Myometrial cell (primary cell): ENCODE measurements around the gene SIRT7. TPM values are rescaled to one million over a fixed set of nuclear protein-coding genes. Genes with fewer than 3 reads are reported as not detected.

Experiments
- total RNA-seq: library from RNA; depleted of rRNA; stranded (reverse); fragments of >200 nt; gene quantifications from 2 replicates; pipeline ENCODE4 v1.2.3, GENCODE V29; 2015

Gene SIRT7, protein sequence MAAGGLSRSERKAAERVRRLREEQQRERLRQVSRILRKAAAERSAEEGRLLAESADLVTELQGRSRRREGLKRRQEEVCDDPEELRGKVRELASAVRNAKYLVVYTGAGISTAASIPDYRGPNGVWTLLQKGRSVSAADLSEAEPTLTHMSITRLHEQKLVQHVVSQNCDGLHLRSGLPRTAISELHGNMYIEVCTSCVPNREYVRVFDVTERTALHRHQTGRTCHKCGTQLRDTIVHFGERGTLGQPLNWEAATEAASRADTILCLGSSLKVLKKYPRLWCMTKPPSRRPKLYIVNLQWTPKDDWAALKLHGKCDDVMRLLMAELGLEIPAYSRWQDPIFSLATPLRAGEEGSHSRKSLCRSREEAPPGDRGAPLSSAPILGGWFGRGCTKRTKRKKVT
- total RNA-seq = 23.7 and 27.7 TPM in 2 replicates

DNA sequence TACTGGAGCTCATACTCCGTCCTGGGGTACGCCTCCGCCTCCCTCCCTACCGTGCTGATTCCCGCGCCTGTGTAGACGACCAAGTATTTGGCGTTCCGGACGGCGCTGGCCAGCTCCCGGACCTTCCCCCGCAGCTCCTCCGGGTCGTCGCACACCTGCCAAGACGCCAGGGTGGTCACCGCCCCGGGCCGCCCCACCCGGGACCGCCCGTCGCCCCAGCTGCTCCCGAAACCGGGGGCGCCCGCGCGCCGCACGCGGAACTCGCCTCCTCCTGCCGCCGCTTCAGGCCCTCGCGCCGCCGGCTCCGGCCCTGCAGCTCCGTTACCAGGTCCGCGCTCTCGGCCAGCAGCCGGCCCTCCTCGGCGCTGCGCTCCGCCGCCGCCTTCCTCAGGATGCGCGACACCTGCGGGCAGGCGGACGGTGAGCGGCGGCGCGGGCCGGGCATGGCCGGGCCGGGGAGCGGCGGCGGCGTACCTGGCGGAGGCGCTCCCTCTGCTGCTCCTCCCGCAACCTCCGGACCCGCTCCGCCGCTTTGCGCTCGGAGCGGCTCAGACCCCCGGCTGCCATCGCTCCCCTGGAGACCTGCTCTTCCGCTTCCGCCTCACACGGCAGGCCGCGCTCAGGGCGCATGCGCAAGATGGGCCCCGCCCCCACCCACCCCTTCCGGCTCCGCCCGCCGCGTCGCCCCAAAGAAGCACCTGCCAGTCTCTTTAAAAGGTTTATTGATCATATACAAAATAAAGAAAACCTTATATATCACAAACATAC is at the start of gene SIRT7:
TSS of gene SIRT7 (minus strand) at position 612 of the 768 bp plus-strand sequence. CDS start at position 567, 45 bp downstream.

DNA sequence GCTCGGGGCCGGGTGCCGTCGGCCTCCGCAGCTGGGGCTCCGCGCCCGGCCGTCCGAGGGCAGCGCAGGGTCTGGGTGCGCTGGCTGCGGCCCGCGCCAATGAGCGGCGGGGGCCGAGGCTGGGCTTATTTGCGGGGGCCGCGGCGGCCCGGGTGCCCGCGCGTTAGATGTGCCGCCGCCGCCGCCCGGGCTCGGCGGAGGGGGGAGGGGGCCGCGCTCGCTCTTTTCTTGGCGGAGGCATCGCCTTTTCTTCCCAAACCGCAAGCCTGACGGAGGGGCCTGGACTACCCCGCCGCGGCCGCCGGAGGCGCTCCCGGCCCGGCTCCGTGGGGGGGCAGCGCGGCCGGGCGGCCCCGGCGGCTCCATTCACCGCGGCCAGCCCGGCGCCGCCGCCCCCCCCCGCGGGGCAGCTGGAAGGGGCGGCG is 43.1 kb upstream of the SIRT7 start, which contains the start of gene NOTUM:
TSS of gene NOTUM (minus strand) at position 101 of the 425 bp plus-strand sequence. CDS start 278 bp downstream, outside the sequence.

DNA sequence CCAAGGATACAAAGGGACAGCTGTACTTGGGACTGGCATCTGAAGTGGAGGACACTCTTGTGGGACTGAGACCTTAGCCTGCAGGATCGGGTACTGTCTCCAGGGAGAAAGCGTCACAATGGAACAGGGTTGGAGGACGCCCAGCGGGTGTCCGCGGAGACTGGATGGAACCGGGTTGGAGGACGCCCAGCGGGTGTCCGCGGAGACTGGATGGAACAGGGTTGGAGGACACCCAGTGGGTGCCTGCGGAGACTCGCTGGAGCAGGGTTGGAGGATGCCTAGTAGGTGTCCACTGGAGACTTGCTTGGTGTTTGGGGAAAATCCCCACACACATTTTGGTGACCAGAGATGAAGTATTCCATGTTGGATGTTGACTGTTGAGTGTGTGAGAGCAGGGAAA is 29.2 kb upstream of the SIRT7 start, which contains the start of gene MYADML2:
TSS of gene MYADML2 (minus strand) at position 45 of the 400 bp plus-strand sequence. CDS start 5,492 bp downstream, outside the sequence.

DNA sequence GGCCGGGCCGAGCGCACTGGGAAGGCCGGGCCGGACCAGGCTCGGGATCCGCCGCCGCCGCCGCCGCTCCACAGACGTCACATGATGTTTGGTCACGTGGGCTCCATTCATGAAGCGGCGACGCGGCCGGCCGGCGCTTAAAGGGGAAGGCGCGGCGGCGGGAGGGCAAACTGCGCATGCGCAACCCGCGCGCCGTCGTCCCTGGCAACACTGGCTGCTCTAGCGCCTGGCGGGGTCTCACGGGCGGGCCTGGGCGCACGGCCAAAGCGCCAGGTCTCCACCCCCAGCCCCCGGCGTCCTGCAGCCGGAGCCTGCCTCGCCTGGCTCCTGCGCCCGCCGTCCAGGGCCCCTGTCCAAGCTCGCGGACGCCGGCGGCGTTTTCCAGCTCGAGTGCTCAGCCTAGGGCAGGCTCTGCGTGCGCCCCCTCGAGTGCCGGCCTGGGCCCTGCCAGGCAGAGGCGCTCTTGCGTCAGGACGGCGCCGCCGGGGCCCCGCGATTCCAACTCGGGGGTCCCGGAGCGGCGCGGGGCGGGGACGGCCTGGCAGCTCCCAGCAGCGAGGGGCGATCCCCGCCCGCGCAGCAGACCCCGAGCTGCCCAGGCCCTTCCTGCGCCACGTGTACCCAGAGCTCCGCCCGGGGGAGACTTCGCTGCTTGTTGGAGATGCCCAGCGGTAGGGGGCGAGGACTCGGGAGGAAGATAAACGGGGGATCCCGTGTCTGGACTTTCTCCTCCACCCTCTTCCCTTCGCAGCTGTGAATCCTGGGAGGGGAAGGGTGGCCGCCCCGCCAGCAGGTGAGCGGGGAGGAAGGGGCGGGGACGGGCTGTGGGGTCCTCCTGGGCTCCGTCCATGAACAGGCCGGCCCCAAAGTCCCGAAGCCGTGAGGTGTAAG is 9.9 kb upstream of the SIRT7 start, which contains the start of gene MAFG:
TSS of gene MAFG (minus strand) at position 83 of the 891 bp plus-strand sequence. CDS start 4,550 bp downstream, outside the sequence.

DNA sequence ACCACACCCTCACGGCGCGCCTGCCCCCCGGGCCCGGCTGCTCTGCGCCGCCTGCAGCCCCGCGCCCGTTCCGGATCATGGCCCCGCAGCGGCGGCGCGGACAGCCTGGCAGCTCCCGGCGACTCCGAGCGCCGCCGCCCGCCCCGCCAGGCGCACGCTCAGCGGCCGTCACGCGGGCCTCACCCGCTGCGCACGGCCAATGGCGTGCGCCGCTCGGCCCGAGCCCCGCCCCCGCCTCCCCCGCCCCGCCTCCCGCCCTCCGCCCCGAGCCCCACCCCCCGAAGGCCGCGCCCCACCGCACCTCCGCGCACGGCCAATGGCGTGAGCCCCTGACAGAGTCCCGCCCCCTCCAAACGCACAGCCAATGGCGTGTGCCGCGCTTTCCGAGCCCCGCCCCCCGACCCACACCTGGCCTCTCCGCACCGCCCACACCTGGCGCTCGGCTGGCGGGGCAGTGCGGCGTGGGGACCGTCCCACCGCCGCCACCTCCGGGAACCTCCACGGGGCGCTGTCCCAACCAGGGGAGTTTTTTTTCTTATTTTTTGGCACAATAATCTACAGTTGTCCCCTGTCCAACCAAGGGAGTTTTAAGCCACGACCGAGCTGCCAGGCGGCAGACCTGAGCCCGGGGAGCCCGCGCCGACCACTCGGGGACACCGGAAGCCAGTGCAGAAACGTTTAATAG is 6.6 kb downstream of the SIRT7 start, which contains the start of gene PCYT2:
TSS of gene PCYT2 (minus strand) at position 123 of the 685 bp plus-strand sequence. CDS start at position 79, 44 bp downstream.

DNA sequence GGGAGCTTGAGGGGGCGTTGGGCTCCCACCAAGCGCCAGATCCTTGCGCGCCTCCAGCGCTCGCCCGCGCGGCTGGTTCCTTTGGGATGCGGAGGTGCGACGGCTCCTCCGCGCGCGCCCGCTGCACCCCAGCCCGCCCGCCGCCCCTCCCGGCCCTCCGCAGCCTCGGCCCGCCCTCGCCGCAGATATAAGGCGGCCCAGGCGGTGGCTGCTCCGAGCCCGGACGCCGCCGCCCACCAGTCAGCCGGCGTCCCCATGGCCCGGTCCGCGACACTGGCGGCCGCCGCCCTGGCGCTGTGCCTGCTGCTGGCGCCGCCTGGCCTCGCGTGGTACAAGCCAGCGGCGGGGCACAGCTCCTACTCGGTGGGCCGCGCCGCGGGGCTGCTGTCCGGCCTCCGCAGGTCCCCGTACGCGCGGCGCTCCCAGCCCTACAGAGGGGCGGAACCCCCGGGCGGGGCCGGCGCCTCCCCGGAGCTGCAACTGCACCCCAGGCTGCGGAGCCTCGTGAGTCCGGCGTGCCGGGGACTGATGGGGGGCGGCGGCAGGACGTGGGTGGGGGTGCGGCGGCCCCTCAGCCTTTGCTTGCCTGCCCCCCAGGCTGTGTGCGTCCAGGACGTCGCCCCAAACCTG is 15.8 kb downstream of the SIRT7 start, which contains the start of gene NPB:
TSS of gene NPB (plus strand) at position 216 of the 630 bp plus-strand sequence. CDS start at position 256, 40 bp downstream.

DNA sequence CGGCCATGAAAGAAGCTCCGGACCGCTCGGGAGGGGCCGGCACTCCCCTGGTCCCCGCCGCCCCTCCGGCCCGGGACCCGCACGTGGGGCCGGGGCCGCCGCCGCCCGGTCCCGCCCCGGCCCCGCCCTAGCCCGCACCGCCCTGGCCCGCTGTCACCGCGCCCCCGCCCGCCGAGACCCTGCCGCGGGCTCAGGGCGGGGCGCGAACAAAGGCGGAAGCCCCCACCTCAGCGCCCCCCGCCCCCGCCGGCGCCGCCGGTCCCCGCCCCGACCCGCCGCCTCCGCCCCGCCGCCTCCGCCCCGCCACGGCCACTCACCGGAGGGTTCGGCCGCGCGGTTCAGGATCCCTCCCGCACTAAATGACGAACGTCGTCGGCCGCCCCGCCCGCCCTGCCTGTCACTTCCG is 47.0 kb downstream of the SIRT7 start, which contains the start of gene ARHGDIA:
TSS of gene ARHGDIA (minus strand) at position 357 of the 406 bp plus-strand sequence. CDS start 1,407 bp downstream, outside the sequence.

Other genes starting within 250 kb of the SIRT7 start
- 37.7 and 46.4 TPM in 2 replicates for gene ARL16, start 234.4 kb downstream of the SIRT7 start, total RNA-seq
- 88.8 and 125 TPM in 2 replicates for gene HGS, start 234.2 kb downstream of the SIRT7 start, total RNA-seq
- 80.1 and 94.3 TPM in 2 replicates for gene MRPL12, start 214.8 kb downstream of the SIRT7 start, total RNA-seq
- gene SLC25A10, start 205.9 kb downstream of the SIRT7 start, total RNA-seq = 12.7 and 23.0 TPM in 2 replicates
- gene GCGR, start 114.0 kb downstream of the SIRT7 start, total RNA-seq = not detected in 2 replicates
- gene MCRIP1, start 84.9 kb downstream of the SIRT7 start, total RNA-seq = 103 and 127 TPM in 2 replicates
- not detected in 2 replicates for gene PPP1R27, start 83.1 kb downstream of the SIRT7 start, total RNA-seq
- gene P4HB, start 57.6 kb downstream of the SIRT7 start, total RNA-seq = 1,723 and 2,500 TPM in 2 replicates
- 282 and 361 TPM in 2 replicates for gene ARHGDIA, start 46.8 kb downstream of the SIRT7 start, total RNA-seq
- 235 and 249 TPM in 2 replicates for gene ALYREF, start 26.6 kb downstream of the SIRT7 start, total RNA-seq
- gene ANAPC11, start 26.5 kb downstream of the SIRT7 start, total RNA-seq = 273 and 321 TPM in 2 replicates
- gene NPB, start 15.9 kb downstream of the SIRT7 start, total RNA-seq = under 0.01 TPM in 1 of 2 replicates, not detected in the other
- gene PCYT2, start 6.8 kb downstream of the SIRT7 start, total RNA-seq = 131 and 163 TPM in 2 replicates
- 8.3 and 8.4 TPM in 2 replicates for gene MAFG, start 9.6 kb upstream of the SIRT7 start, total RNA-seq
- gene PYCR1, start 19.1 kb upstream of the SIRT7 start, total RNA-seq = 183 and 184 TPM in 2 replicates
- gene MYADML2, start 29.1 kb upstream of the SIRT7 start, total RNA-seq = not detected in 2 replicates
- gene NOTUM, start 43.0 kb upstream of the SIRT7 start, total RNA-seq = not detected in 2 replicates
- 28.0 and 32.1 TPM in 2 replicates for gene ASPSCR1, start 59.5 kb upstream of the SIRT7 start, total RNA-seq
- 121 and 149 TPM in 2 replicates for gene CENPX, start 104.7 kb upstream of the SIRT7 start, total RNA-seq
- 16.4 and 20.4 TPM in 2 replicates for gene LRRC45, start 105.1 kb upstream of the SIRT7 start, total RNA-seq
- 27.1 and 38.8 TPM in 2 replicates for gene RAC3, start 113.5 kb upstream of the SIRT7 start, total RNA-seq
- 180 and 192 TPM in 2 replicates for gene DCXR, start 119.5 kb upstream of the SIRT7 start, total RNA-seq
- 63.3 and 67.2 TPM in 2 replicates for gene RFNG, start 133.6 kb upstream of the SIRT7 start, total RNA-seq
- 179 and 206 TPM in 2 replicates for gene GPS1, start 133.7 kb upstream of the SIRT7 start, total RNA-seq
- 60.5 and 72.7 TPM in 2 replicates for gene DUS1L, start 147.6 kb upstream of the SIRT7 start, total RNA-seq
- 574 and 633 TPM in 2 replicates for gene FASN, start 180.1 kb upstream of the SIRT7 start, total RNA-seq